Osteoblast (primary cell): ENCODE results near the gene ATXN10. TPM values are rescaled to one million over a fixed set of nuclear protein-coding genes. Genes with fewer than 3 reads are reported as not detected.

Source experiments
- DNase-seq: peaks from one replicate; pipeline ENCODE4 v3.0.0; 2011; ENCODE audit warnings: low spot score, mixed read lengths; ENCODE audit not compliant: insufficient read length; ENCODE audit errors: missing footprints
- H2AFZ ChIP-seq: 2 replicates; pipeline ENCODE4 v1.6.0; 2011; ENCODE audit warnings: mild to moderate bottlenecking, low read length
- H3K27ac ChIP-seq: 2 replicates; pipeline ENCODE4 v1.5.1; 2011; ENCODE audit warnings: mild to moderate bottlenecking, low read depth, low read length, moderate library complexity
- H3K27me3 ChIP-seq: 2 replicates; pipeline ENCODE4 v1.6.0; 2012; ENCODE audit warnings: mild to moderate bottlenecking, control low read depth, inconsistent platforms, low read length, moderate library complexity; ENCODE audit not compliant: insufficient read depth
- H3K36me3 ChIP-seq: 2 replicates; pipeline ENCODE4 v1.5.1; 2011; ENCODE audit warnings: mild to moderate bottlenecking, low read length, control low read depth, moderate library complexity; ENCODE audit not compliant: insufficient read depth
- H3K4me1 ChIP-seq: 2 replicates; pipeline ENCODE4 v1.5.1; 2011; ENCODE audit warnings: mild to moderate bottlenecking, low read length, control low read depth, moderate library complexity; ENCODE audit not compliant: insufficient read depth
- H3K4me2 ChIP-seq: 2 replicates; pipeline ENCODE4 v1.6.0; 2011; ENCODE audit warnings: mild to moderate bottlenecking, low read length; ENCODE audit not compliant: insufficient read depth
- H3K4me3 ChIP-seq: fragments of 200-600 bp; sonication (generic); 3 replicates; pipeline ENCODE4 v1.5.1; 2012; ENCODE audit warnings: mild to moderate bottlenecking, low read length, inconsistent platforms; ENCODE audit not compliant: insufficient read depth
- H3K79me2 ChIP-seq: 2 replicates; pipeline ENCODE4 v1.6.0; 2012; ENCODE audit warnings: mild to moderate bottlenecking, low read length, control low read depth, inconsistent platforms; ENCODE audit not compliant: insufficient read depth
- H3K9me3 ChIP-seq: 2 replicates; pipeline ENCODE4 v1.5.1; 2011; ENCODE audit warnings: low read depth, low read length, control low read depth
- H4K20me1 ChIP-seq: 2 replicates; pipeline ENCODE4 v1.6.0; 2012; ENCODE audit warnings: mild to moderate bottlenecking, low read length, control low read depth; ENCODE audit not compliant: insufficient read depth
- CTCF ChIP-seq: IDR thresholded peaks from 2 replicates; pipeline ENCODE4 v1.5.1; 2011; ENCODE audit warnings: mild to moderate bottlenecking, low read depth, low read length, moderate library complexity; ENCODE audit errors: extremely low read depth
- total RNA-seq: library from RNA; depleted of rRNA; stranded (reverse); fragments of >200 nt; gene quantifications from 2 replicates; pipeline ENCODE4 v1.2.3, GENCODE V29; 2012

Gene ATXN10
- total RNA-seq, 1 donor: 138 TPM

GRCh38 chr22:45776313-45776585, 104.6 kb downstream of the ATXN10 start:
- Histone ChIP-seq H3K36me3 (peaks cover 17% of the 10 kb centered on the region), H3K4me2 (no peak overlapping the region), H3K79me2 (peaks cover 77% of the 10 kb centered on the region), H3K4me3 (no peak overlapping the region), H4K20me1 (peaks cover 25% of the 10 kb centered on the region), H3K9me3 (no peaks in the 10 kb centered on the region), H3K4me1 (peaks cover 13% of the 10 kb centered on the region), H3K27ac (peak overlapping the region; percentile 14), H3K27me3 (no peaks in the 10 kb centered on the region), H2AFZ (no peak overlapping the region)
- DNase-seq: no peak
- no peak for TF ChIP-seq CTCF

GRCh38 chr22:45777046-45777851, 105.6 kb downstream of the ATXN10 start:
- no peak overlapping the region for H2AFZ ChIP-seq
- TF ChIP-seq CTCF: no peak
- no peak overlapping the region for H3K4me2 ChIP-seq
- peaks cover 24% of the 10 kb centered on the region for H4K20me1 ChIP-seq
- peaks cover 14% of the 10 kb centered on the region for H3K36me3 ChIP-seq
- H3K4me3 ChIP-seq: no peak overlapping the region
- H3K27ac ChIP-seq: peak overlapping the region; percentile 14
- H3K79me2 ChIP-seq: peaks cover 82% of the 10 kb centered on the region
- no peaks in the 10 kb centered on the region for H3K27me3 ChIP-seq
- DNase-seq: no peak
- H3K9me3 ChIP-seq: no peaks in the 10 kb centered on the region
- peaks cover 21% of the 10 kb centered on the region for H3K4me1 ChIP-seq

- no peak for TF ChIP-seq CTCF
- Histone ChIP-seq H3K79me2 (peaks cover 82% of the 10 kb centered on the region), H3K4me3 (no peak overlapping the region), H2AFZ (no peak overlapping the region), H3K4me2 (no peak overlapping the region), H3K9me3 (no peaks in the 10 kb centered on the region), H4K20me1 (peaks cover 27% of the 10 kb centered on the region), H3K27ac (peak overlapping the region; percentile 14), H3K27me3 (no peaks in the 10 kb centered on the region), H3K36me3 (peaks cover 14% of the 10 kb centered on the region), H3K4me1 (peaks cover 21% of the 10 kb centered on the region)
- DNase-seq: no peak
Observed at GRCh38 chr22:45777852-45778375, 106.3 kb downstream of the ATXN10 start.

GRCh38 chr22:45781459-45781858, 109.8 kb downstream of the ATXN10 start:
- Histone ChIP-seq H3K27me3 (no peaks in the 10 kb centered on the region), H3K36me3 (peaks cover 8% of the 10 kb centered on the region), H3K9me3 (no peaks in the 10 kb centered on the region), H4K20me1 (peaks cover 46% of the 10 kb centered on the region), H3K4me1 (peaks cover 43% of the 10 kb centered on the region), H3K27ac (peak overlapping the region; percentile 12), H3K79me2 (peaks cover 87% of the 10 kb centered on the region), H3K4me3 (no peak overlapping the region), H2AFZ (no peak overlapping the region), H3K4me2 (no peak overlapping the region)
- TF ChIP-seq CTCF: no peak
- DNase-seq: no peak
